HG02571 (cell line): ENCODE data around the gene MYLK4.

ENCODE experiments used
- ATAC-seq: cut with Tn5 transposase; IDR thresholded peaks from one replicate; pipeline ENCODE4 v1.9.1; 2021; ENCODE audit warnings: mild to moderate bottlenecking, moderate library complexity; ENCODE audit not compliant: unreplicated experiment

Gene MYLK4

DNA sequence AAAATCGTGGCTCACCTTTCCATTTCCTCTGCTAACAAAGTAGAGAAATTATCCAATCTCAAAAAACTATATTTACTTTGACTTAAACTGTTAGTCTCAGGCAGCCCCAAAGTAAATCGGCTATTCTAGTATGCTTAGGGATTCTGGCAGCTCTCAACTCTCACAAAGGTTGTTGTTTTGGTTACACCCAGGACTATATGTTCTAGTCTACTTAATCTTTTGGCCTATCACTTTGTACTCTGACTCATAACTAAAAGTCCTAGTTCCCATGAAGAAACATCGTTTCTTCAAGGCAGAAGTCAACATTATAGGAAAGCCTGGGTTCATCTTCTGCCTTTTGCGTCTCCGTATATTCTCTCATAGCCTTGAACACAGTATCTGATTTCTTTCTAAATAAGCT, 42.3 kb downstream of the MYLK4 start:
- no peak for ATAC-seq

- ATAC-seq: no peak
These were observed 44.2 kb downstream of the MYLK4 start for GRCh38 chr6:2706558-2706957.

DNA sequence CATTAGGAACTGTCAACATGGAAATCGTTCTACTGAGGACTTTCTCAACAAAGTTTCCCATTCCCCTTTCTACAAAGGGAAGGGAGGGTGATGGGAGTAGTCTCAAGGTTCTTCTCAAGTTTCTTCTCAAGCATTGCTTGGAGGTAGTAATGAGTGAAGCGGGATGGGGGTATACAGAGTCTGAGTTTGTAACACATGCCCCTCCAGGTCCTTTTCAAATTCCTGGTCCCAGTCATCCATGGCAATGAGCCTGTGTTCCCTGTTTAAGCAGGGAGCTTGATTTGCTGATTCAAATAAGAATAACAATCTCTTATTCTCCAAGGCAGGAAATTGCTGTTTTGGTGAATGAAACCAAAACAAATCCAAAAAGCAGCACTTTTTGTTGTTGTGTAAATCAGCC, 45.5 kb downstream of the MYLK4 start:
- no peak for ATAC-seq

- ATAC-seq: no peak
These were observed 53.4 kb downstream of the MYLK4 start for GRCh38 chr6:2697291-2697690.

DNA sequence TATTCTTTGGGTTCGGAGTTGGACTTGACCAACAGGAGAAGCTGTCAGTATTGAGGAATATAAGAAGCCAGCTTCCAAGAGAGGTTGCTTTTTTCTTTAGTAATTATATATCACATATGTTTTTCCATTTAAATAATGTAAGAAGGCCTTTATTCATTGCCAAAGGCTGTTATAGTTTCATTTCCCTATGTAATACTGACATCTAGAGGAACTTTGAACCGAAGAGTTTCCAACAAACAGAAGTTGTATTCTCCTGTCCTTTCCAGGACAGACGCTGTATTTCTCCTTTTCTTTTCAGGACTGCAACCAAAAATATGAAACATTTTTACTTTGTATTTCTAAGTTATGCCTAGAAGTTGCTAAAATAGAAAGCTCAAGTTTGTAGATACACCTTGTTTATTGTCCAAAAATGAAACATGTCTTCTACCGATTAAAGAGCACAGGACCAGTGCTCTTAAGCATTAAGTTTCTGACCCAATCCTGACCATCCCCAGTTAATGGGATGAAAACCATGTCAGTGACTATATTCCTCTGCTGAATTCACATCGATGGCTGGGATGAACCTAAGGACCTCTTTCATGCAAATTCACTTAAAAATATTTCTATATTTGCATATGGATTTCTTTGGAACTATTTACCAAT, 55.1 kb downstream of the MYLK4 start:
- no peak for ATAC-seq

DNA sequence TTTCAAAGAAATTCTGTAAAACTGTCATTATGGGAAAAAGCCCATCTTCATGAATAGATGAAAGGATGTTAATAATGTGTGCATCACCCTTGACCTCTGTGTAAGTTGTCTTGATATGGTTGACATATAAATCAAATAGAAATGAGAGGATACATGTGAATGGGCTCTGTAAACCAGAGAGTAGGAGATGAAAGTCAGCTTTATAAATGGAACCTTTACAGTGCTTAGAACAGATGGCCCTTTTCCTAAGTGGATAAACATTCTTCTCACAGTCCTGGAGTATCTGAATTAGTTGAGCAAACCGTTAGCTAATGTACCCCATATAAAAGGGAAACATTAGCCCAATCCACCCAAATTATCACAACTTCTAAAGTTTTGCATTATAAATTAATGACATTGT, 57.5 kb downstream of the MYLK4 start:
- no peak for ATAC-seq

- no peak for ATAC-seq
These were observed 62.2 kb downstream of the MYLK4 start for GRCh38 chr6:2688401-2689064.

DNA sequence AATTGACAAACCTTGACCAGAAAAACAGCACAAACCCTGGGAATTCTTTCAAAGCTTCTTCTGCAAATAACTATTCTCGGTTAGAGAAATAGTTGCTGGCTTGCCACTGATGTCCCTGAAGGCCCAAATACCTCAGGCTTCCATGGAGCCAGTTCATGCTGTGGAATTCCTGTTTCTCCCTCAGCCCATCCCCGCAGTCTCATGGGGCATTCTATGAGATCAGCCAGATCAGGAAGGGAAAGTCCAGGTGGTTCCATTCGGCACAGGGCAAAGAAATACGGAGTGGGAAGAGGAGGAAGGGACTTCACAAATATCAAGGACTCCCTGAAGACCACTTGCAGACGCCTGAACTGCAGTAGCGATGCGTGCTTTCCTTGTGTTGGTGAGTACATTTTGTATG, 63.3 kb downstream of the MYLK4 start:
- ATAC-seq: no peak

GRCh38 chr6:2686515-2686914, 64.2 kb downstream of the MYLK4 start:
- no peak for ATAC-seq

DNA sequence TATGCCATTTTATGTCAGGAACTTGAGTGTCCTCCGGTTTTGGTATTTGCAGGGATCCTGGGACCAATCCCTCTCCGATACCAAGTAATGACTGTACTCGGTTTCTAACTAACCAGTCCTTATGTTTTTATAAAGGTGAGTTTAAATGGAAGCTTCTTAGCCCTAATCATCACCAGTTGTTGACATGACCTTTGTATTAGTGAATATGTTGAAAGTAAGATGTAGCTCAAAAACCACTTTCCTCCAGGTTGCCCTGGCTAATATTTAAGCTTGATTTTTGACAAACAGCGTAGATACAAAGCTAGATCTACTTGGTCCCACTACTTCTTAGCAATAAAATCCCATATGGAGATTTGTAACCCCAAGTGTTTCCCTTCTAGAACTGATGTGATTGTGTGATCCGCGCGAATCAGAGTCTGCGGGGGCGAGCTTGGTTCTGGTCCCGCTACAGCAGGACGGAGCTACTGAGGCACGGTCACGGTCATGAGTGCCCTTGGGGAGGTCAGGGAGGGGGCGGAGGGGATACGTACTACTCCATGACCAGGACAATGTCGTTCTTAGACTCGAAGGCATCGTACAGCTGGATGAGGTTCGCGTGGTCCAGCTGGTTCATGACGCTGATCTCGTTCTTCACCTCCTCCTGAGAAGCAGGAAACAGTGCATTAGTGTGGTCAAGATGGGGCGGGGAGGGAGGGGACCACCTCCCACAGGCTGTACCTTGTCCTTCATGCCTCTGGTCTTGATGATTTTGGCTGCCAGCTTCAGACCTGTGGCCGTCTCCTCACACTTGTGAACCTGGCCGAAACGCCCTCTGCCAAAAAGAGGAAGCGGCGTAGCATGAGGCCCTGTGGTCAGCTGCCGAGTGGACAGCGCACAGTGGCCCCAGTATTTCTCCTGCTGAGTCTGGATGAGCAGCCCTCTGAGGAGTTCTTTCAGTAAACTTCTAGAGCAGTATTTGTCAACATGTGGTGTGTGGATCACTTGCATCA, 65.7 kb downstream of the MYLK4 start:
- ATAC-seq: no peak

DNA sequence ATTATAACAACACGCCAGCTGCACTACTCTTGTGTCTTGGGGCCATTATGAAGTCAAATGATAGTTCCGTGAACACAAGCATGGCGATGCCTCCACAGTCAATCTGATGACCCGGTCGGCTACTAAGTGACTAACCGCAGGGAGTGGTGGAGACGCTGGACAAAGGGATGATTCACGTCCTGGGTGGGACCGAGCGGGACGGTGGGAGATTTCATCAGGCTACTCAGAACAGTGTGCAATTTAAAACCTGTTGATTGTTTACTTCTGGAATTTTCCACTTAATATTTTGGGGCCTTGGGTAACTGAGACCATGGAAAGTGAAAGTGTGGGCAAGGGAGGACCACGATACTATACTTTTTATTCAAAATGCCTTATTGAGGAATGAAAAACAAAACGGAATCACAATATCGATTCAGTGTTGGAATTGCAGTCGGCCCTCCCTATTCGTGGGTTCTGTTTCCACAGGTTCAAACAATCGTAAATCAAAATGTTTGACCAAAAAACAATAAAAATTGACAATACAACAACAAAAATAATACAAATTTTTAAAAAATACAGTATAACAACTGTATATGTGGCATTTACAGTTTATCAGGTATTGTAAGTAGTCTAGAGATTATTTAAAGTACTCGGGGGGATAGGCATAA, 66.5 kb downstream of the MYLK4 start:
- no peak for ATAC-seq

DNA sequence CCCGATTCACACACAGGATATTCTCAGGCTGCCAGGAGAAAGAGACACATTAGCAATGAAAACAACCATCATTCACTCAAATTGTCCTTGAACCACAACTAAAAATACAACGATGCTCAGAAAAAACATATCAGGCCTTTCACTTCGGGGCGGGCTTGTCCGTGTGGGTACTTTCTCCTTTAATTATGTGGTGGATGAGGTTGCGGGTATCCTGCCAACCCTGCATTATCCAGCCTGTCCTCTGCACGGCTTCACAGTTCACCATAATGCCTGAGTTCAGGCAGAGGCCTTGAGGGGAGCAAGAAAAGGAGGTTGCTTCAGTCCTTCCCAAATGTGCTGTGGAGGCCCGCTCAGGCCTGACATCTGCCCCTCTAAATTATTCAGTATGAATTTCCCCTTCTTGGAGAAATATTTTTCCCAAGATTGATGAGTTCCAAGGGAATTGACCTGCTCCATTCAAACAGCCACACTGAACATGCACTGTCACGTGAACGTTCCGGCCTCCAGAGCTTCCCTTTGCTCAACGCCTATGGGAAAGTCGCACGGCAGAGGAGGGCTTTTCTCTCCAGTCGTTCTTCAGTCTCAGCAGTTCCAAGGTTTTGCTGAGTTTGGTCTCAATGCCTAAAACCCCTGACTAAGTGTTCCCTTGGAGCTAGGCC, 70.3 kb downstream of the MYLK4 start:
- no peak for ATAC-seq

DNA sequence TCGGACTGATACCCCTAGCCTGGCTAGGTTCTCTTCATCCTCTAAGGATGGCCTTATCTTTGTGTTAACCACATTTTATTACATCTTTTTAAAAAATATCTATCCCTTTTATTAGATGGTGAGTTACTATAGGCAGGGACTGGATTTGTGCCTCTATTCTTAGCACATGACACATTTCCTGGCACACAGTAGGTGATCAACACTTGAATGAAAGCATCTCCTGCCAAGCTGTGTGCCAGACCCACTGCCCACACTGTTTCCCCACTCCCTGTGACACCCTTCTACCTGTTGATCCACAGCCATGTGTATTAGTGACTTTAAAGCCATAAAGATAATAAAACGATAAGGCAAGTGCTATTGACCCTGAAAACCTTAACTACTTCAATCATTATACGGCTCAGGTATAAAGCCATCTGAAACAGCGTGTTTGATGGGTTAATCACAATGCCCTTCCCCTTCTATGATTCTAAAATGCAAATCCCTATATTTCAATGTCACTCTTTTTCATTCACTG, 73.6 kb downstream of the MYLK4 start:
- no peak for ATAC-seq

GRCh38 chr6:2676048-2676447, 74.7 kb downstream of the MYLK4 start:
- no peak for ATAC-seq

GRCh38 chr6:2674857-2675256, 75.9 kb downstream of the MYLK4 start:
- no peak for ATAC-seq

- no peak for ATAC-seq
These were observed 81.5 kb downstream of the MYLK4 start for GRCh38 chr6:2669067-2669700.

DNA sequence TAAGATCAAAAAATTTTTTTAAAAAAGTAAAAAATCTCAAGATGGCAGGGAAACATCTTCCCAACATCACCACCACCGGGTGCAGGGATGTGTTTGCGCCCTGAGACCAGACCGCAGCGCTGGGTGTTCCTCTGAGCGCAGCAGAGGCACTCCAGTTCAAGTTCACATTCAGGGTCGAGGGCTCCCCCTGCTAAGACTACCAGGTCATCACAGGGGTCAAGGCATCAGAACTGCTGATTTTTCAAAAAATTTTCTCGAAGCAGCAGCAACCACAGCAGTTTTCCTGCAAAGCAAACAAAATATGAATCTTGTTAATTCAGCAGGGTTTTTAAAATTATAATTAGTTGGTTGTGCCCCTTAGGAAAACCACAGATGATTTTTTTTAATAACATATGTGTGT, 83.1 kb downstream of the MYLK4 start:
- ATAC-seq: no peak

DNA sequence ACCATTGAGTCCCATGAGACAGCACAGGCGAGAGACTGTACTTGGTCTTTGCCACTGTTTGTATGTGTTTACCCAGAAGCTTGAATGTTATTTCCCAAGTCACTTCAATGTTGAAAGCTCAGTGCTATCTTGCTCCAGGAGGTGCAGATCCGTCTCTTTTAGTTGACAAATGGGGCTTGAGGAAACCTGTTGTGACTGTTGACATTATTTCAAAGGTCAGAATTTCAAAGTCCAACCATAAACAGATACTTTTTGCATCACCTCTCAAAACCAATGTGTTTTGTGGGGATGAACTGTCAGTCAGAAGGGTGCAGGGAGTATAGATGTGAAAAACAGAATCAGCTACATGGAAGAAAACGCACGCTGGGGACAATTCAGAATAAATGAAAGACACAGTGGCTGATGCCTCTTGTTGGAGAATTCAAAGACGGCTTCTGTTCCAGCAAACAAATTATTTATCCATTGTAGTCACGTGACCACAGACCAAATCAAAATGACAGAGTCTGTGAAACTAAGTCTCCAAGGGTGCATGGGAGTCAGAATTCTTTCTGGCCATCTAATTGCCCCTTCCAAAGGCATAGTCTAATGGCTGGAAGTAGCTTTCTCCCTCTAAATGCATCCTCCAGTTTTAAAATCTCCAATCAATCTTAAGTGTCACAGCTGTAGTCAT, 83.7 kb downstream of the MYLK4 start:
- ATAC-seq: no peak
